Upper lobe of right lung (tissue), 1 donor: Measurements from ENCODE around the gene COL4A1. TPM values are rescaled to one million over a fixed set of nuclear protein-coding genes. Genes with fewer than 3 reads are reported as not detected.

ENCODE experiments used
- ATAC-seq: fragments of 200-7000 bp; cut with Tn5 transposase; one replicate; pipeline ENCODE4 v1.9.1; 2020; ENCODE audit warnings: mild to moderate bottlenecking, moderate library complexity
- DNase-seq: peaks from one replicate; pipeline ENCODE4 v3.0.0-alpha.2; 2020
- H3K27ac ChIP-seq: fragments of 200-600 bp; one replicate; pipeline ENCODE4 v1.8.0; 2022
- H3K27me3 ChIP-seq: fragments of 200-600 bp; one replicate; pipeline ENCODE4 v1.8.0; 2022; ENCODE audit warnings: mild to moderate bottlenecking
- H3K36me3 ChIP-seq: fragments of 200-600 bp; one replicate; pipeline ENCODE4 v1.8.0; 2022
- H3K4me1 ChIP-seq: fragments of 200-600 bp; one replicate; pipeline ENCODE4 v1.8.0; 2022
- H3K4me3 ChIP-seq: fragments of 200-600 bp; one replicate; pipeline ENCODE4 v1.8.0; 2022; ENCODE audit warnings: mild to moderate bottlenecking
- H3K9me3 ChIP-seq: fragments of 200-600 bp; one replicate; pipeline ENCODE4 v1.8.0; 2022
- CTCF ChIP-seq: fragments of 200-600 bp; IDR thresholded peaks from one replicate; pipeline ENCODE4 v1.8.0; 2022; ENCODE audit warnings: antibody characterized with exemption
- intact Hi-C: fragments of 100-400 bp; cut with DNase I; formaldehyde crosslinking; loops from one replicate; pipeline ENCODE4 v1.11.0; 2022
- total RNA-seq: library from RNA; stranded (reverse); fragmentation: NEBNext Ultra II Directional; extraction: Animal tissue kit (Norgen Biotek cat#: 25700); gene quantifications from one replicate; pipeline ENCODE4 v1.2.1, GENCODE V29; 2021
- donor health status: DM: no; HTN: yes; CAD: no; lungs with severe emphysema.

Gene COL4A1
- total RNA-seq, 1 donor from 2014 or later, result 242 TPM

DNA sequence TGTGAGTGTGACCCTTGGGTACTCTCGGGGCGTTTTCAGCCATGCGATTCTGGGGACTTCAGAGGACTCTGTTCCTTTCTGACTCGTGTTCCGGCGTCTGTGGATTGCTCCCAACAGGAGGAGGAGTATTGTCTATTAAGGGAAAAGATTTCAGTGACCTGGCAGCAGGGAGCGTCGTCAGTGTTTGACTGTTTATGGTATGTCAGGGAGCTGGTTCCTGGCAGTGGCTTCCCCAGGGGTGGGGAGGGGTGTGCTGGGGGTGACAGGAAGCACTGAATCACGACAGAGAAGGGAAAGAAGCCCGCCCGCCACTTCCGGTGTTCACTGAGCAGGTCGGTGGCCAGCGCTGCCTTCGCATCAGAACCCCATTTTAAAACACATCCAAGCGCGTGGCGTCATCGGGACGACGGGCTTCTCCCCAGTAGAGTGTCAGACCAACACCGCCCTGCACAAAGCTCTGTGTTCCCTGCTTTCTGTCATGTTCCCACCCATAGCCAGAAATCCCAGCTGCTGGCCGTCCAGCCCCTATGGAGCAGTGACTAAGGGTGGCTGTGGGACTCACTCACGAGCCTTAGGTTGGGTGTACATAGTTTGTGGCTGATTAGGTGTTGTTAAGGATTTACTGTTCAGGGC, 34.0 kb upstream of the COL4A1 start:
- Histone ChIP-seq H3K4me3 (no peak overlapping the region), H3K4me1 (peaks cover 43% of the 10 kb centered on the region), H3K27me3 (no peaks in the 10 kb centered on the region), H3K27ac (peak overlapping the region; percentile 77), H3K36me3 (no peaks in the 10 kb centered on the region), H3K9me3 (no peaks in the 10 kb centered on the region)
- peak; percentile 52 for ATAC-seq
- intact Hi-C loops, result no loop called here
- DNase-seq, result peak; percentile 76
- TF ChIP-seq CTCF, result no peak

GRCh38 chr13:110339975-110340550, 33.1 kb upstream of the COL4A1 start:
- H3K27me3 ChIP-seq, result no peaks in the 10 kb centered on the region
- no peak overlapping the region for H3K4me3 ChIP-seq

DNA sequence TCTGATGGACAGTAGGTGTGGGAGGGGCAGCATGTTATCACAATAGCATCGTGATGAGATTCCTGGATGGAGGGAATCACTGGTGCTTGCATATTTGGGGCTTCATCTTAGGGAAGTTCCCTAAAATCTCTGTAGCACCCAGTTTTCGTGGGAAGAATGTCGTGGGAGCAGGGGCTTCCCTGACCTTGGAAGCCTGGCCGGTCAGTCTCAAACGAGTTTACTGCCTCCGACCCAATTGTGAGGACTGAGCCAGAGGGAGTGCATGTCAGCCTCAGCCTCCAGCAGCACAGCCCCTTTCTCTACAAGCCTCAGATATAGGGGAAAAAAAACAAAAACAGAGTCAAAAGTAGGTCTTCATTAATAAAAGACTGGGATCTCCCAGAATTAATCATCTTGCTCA, 32.3 kb upstream of the COL4A1 start:
- Histone ChIP-seq H3K4me3 (no peak overlapping the region), H3K27ac (peak overlapping the region; percentile 56), H3K27me3 (no peaks in the 10 kb centered on the region), H3K4me1 (peaks cover 43% of the 10 kb centered on the region), H3K9me3 (no peaks in the 10 kb centered on the region), H3K36me3 (no peaks in the 10 kb centered on the region)
- ATAC-seq (no peak), DNase-seq (peak; percentile 16)
- TF ChIP-seq CTCF, result no peak
- intact Hi-C loops, result no loop called here

More at GRCh38 chr13:110339975-110340550, 33.1 kb upstream of the COL4A1 start:
- Histone ChIP-seq H3K36me3 (no peaks in the 10 kb centered on the region), H3K9me3 (no peaks in the 10 kb centered on the region), H3K4me1 (peaks cover 43% of the 10 kb centered on the region), H3K27ac (peak overlapping the region; percentile 77)
- no peak for TF ChIP-seq CTCF
- intact Hi-C loops, result no loop called here
- DNase-seq, result peak; percentile 32
- no peak for ATAC-seq

DNA sequence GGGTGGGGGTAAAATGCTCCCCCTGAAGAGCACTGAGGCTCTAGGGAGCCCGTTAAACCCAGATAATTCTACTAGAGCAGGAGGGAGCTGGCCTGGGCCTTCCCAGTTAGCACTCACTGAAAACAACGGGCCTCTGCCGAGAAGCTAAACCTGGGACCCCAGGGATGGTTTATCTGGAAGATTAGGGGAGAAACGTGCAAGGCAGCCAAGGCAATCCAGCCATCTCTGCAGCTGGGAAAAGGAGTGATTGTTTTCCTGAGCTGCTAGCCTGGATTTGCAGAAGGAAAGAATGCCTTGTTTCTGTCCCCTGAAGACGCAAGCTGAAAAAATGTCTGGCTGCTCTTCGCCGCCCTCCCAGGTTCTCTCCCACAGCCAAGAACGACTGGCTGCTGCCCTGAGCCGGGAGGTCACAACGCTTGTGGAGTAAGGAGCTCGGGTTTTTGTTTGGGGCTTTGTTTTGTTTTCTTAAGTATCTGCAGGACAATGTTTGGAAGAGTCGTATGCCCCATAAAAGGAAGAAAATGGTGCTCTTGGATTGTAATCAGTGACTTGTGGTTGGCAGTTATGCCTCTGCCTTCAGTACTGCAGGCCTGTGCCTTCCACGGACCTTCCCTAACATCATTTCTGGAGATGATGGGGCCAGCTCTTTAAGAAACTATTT, 31.6 kb upstream of the COL4A1 start:
- DNase-seq, result peak; percentile 28
- peak overlapping the region; percentile 56 for H3K27ac ChIP-seq
- peaks cover 43% of the 10 kb centered on the region for H3K4me1 ChIP-seq
- ATAC-seq, result no peak
- TF ChIP-seq CTCF, result no peak
- H3K36me3 ChIP-seq, result no peaks in the 10 kb centered on the region
- H3K27me3 ChIP-seq, result no peaks in the 10 kb centered on the region
- intact Hi-C loops, result no loop called here
- H3K9me3 ChIP-seq, result no peaks in the 10 kb centered on the region
- no peak overlapping the region for H3K4me3 ChIP-seq

DNA sequence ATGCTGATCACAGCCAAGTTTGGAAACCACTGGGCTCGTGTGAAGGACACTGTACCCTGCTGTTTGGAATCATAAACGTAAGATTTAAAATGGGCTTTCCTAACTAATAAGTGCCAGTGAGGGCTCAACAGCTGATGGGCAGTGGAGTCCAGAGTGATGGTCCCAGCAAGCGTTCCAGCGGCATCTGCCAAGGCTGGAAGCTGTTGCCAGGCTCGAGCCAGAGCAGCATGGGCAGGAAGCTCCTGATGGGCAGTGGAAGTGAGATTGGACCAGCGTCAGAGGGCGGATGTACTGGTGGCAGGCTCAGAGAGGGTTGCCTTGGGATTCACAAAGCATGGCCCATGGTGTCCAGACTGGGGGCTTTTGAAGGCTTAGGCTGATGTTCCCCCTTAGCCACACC, 30.3 kb upstream of the COL4A1 start:
- H3K4me3 ChIP-seq, result no peak overlapping the region
- peaks cover 47% of the 10 kb centered on the region for H3K4me1 ChIP-seq
- H3K36me3 ChIP-seq, result no peaks in the 10 kb centered on the region
- DNase-seq (peak; percentile 39), ATAC-seq (peak; percentile 6)
- H3K27me3 ChIP-seq, result no peaks in the 10 kb centered on the region
- H3K9me3 ChIP-seq, result no peaks in the 10 kb centered on the region
- peak overlapping the region; percentile 56 for H3K27ac ChIP-seq
- intact Hi-C loops, result no loop called here
- TF ChIP-seq CTCF, result no peak
